GM21360 (cell line): ENCODE results near the gene SRPX.

Source experiments
- ATAC-seq: cut with Tn5 transposase; IDR thresholded peaks from one replicate; pipeline ENCODE4 v1.9.1; 2021; ENCODE audit warnings: mild to moderate bottlenecking, moderate library complexity; ENCODE audit not compliant: unreplicated experiment

The SRPX gene

GRCh38 chrX:38211891-38212635, 8.6 kb downstream of the SRPX start:
- no peak for ATAC-seq

- ATAC-seq: no peak
Measured at GRCh38 chrX:38206542-38206941, 14.1 kb downstream of the SRPX start.

- no peak for ATAC-seq
Measured at GRCh38 chrX:38206036-38206435, 14.6 kb downstream of the SRPX start.

GRCh38 chrX:38205039-38205438, 15.6 kb downstream of the SRPX start:
- ATAC-seq: no peak

- ATAC-seq: peak; percentile 55
Measured at GRCh38 chrX:38192007-38192810, 28.5 kb downstream of the SRPX start.

- no peak for ATAC-seq
Measured at GRCh38 chrX:38189431-38190250, 31.0 kb downstream of the SRPX start.

- no peak for ATAC-seq
Measured at GRCh38 chrX:38183596-38183995, 37.1 kb downstream of the SRPX start.

GRCh38 chrX:38181357-38181756, 39.3 kb downstream of the SRPX start:
- no peak for ATAC-seq

GRCh38 chrX:38178396-38178795, 42.3 kb downstream of the SRPX start:
- no peak for ATAC-seq

- peak; percentile 57 for ATAC-seq
Measured at GRCh38 chrX:38175139-38175538, 45.5 kb downstream of the SRPX start.

GRCh38 chrX:38172596-38172995, 48.1 kb downstream of the SRPX start:
- ATAC-seq: no peak

GRCh38 chrX:38170556-38170955, 50.1 kb downstream of the SRPX start:
- no peak for ATAC-seq

- ATAC-seq: no peak
Measured at GRCh38 chrX:38166478-38167083, 54.1 kb downstream of the SRPX start.

- ATAC-seq: no peak
Measured at GRCh38 chrX:38165023-38165422, 55.6 kb downstream of the SRPX start.

- no peak for ATAC-seq
Measured at GRCh38 chrX:38163193-38163592, 57.5 kb downstream of the SRPX start.

- ATAC-seq: no peak
Measured at GRCh38 chrX:38156838-38157237, 63.8 kb downstream of the SRPX start.

- ATAC-seq: no peak
Measured at GRCh38 chrX:38154818-38155217, 65.9 kb downstream of the SRPX start.

- ATAC-seq: no peak
Measured at GRCh38 chrX:38154340-38154739, 66.3 kb downstream of the SRPX start.

- no peak for ATAC-seq
Measured at GRCh38 chrX:38151441-38151840, 69.2 kb downstream of the SRPX start.

- ATAC-seq: no peak
Measured at GRCh38 chrX:38150993-38151392, 69.7 kb downstream of the SRPX start.

- ATAC-seq: no peak
Measured at GRCh38 chrX:38149016-38149415, 71.7 kb downstream of the SRPX start.
